ENCODE data around the gene MRPL24. TPM values are rescaled to one million over a fixed set of nuclear protein-coding genes. Genes with fewer than 3 reads are reported as not detected.
A peak's percentile ranks its signal among the peaks of the same experiment; 100 is the strongest.

MRPL24 gene
- total and polyA plus RNA-seq, 2 of the 13 experiments (the other 11 are each of a cell fraction or from before 2014, with no cell fraction given): 38.1 to 42.9 TPM

DNA sequence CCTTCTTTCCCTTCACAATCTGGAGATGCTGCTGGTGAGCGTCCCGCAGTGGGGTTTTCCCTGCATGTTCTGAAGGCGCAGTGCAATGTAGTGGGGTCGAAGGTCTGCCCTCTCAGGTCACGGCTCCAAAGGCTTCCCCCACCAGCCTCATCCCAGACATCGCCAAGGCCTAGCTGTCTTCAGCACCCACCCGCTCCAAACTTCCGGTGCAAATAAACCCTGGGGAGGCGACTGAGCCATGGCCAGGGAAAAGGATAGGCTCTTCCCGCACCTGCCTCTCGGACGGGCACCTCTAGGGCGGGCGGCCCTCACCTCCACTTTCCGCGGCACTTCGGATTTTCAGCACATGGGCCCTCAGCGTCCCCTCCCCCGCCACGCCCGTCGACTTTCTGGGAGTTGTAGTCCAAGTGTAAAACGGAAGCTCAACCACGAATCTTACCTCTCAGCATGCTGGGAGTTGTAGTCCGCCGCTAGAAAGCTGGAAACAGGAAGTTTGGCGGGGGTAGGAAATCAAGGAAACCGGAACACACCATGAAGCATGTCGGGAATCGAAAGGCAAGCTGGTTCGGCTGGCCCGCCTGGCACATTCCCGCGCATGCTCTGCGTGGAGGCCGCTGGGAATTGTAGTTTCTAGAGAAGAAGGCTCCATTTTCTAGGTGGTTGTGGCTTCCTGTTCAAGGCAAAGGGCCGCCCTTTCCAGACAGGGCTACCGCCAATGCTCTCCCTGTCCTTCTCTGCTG, at the start of gene MRPL24 (continued):
- peak; percentile 80 for TF ChIP-seq ZSCAN25 (CRISPR knock-in tag; IDR thresholded peaks at IDR 0.05)
- TF ChIP-seq, protein P1, sequence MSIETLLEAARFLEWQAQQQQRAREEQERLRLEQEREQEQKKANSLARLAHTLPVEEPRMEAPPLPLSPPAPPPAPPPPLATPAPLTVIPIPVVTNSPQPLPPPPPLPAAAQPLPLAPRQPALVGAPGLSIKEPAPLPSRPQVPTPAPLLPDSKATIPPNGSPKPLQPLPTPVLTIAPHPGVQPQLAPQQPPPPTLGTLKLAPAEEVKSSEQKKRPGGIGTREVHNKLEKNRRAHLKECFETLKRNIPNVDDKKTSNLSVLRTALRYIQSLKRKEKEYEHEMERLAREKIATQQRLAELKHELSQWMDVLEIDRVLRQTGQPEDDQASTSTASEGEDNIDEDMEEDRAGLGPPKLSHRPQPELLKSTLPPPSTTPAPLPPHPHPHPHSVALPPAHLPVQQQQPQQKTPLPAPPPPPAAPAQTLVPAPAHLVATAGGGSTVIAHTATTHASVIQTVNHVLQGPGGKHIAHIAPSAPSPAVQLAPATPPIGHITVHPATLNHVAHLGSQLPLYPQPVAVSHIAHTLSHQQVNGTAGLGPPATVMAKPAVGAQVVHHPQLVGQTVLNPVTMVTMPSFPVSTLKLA (IDR thresholded peaks at IDR 0.05): peak; percentile 85
- peak; percentile 93 for TF ChIP-seq YEATS4 (CRISPR knock-in tag; IDR thresholded peaks at IDR 0.05; ENCODE audit: borderline replicate concordance)
- TF ChIP-seq SRSF9 (IDR thresholded peaks at IDR 0.05; ENCODE audit: borderline replicate concordance, insufficient read depth, low read depth, low read length, poor library complexity, severe bottlenecking): no peak
- no peak for TF ChIP-seq RARA (CRISPR knock-in tag; IDR thresholded peaks at IDR 0.05)
- peak; percentile 100 for TF ChIP-seq CREM (IDR thresholded peaks at IDR 0.05)
- TF ChIP-seq CREM (CRISPR knock-in tag; IDR thresholded peaks at IDR 0.05): no peak
- TF ChIP-seq, protein P2, sequence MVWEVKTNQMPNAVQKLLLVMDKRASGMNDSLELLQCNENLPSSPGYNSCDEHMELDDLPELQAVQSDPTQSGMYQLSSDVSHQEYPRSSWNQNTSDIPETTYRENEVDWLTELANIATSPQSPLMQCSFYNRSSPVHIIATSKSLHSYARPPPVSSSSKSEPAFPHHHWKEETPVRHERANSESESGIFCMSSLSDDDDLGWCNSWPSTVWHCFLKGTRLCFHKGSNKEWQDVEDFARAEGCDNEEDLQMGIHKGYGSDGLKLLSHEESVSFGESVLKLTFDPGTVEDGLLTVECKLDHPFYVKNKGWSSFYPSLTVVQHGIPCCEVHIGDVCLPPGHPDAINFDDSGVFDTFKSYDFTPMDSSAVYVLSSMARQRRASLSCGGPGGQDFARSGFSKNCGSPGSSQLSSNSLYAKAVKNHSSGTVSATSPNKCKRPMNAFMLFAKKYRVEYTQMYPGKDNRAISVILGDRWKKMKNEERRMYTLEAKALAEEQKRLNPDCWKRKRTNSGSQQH (CRISPR knock-in tag; IDR thresholded peaks at IDR 0.05; ENCODE audit: low read depth): no peak
- TF ChIP-seq, protein P3, sequence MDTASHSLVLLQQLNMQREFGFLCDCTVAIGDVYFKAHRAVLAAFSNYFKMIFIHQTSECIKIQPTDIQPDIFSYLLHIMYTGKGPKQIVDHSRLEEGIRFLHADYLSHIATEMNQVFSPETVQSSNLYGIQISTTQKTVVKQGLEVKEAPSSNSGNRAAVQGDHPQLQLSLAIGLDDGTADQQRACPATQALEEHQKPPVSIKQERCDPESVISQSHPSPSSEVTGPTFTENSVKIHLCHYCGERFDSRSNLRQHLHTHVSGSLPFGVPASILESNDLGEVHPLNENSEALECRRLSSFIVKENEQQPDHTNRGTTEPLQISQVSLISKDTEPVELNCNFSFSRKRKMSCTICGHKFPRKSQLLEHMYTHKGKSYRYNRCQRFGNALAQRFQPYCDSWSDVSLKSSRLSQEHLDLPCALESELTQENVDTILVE (CRISPR knock-in tag; IDR thresholded peaks at IDR 0.05): peak; percentile 81
- 0 out of 2 replicates have a peak, but pooled peaks have one; percentile 71 for TF ChIP-seq ZNF160 (CRISPR knock-in tag; IDR thresholded peaks at IDR 0.05)
- peak; percentile 92 for TF ChIP-seq HOXA3 (CRISPR knock-in tag; IDR thresholded peaks at IDR 0.05)
- TF ChIP-seq PHF21A (CRISPR knock-in tag; IDR thresholded peaks at IDR 0.05): peak; percentile 89; the same call in 1 of the 2 replicates
- TF ChIP-seq, protein P4, sequence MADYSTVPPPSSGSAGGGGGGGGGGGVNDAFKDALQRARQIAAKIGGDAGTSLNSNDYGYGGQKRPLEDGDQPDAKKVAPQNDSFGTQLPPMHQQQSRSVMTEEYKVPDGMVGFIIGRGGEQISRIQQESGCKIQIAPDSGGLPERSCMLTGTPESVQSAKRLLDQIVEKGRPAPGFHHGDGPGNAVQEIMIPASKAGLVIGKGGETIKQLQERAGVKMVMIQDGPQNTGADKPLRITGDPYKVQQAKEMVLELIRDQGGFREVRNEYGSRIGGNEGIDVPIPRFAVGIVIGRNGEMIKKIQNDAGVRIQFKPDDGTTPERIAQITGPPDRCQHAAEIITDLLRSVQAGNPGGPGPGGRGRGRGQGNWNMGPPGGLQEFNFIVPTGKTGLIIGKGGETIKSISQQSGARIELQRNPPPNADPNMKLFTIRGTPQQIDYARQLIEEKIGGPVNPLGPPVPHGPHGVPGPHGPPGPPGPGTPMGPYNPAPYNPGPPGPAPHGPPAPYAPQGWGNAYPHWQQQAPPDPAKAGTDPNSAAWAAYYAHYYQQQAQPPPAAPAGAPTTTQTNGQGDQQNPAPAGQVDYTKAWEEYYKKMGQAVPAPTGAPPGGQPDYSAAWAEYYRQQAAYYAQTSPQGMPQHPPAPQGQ (CRISPR knock-in tag; IDR thresholded peaks at IDR 0.05; ENCODE audit: borderline replicate concordance): peak; percentile 82; the same call in 1 of the 2 replicates
- TF ChIP-seq RBFOX2 (IDR thresholded peaks at IDR 0.05; ENCODE audit: low read depth, low read length): peak; percentile 81
- TF ChIP-seq, protein P5, sequence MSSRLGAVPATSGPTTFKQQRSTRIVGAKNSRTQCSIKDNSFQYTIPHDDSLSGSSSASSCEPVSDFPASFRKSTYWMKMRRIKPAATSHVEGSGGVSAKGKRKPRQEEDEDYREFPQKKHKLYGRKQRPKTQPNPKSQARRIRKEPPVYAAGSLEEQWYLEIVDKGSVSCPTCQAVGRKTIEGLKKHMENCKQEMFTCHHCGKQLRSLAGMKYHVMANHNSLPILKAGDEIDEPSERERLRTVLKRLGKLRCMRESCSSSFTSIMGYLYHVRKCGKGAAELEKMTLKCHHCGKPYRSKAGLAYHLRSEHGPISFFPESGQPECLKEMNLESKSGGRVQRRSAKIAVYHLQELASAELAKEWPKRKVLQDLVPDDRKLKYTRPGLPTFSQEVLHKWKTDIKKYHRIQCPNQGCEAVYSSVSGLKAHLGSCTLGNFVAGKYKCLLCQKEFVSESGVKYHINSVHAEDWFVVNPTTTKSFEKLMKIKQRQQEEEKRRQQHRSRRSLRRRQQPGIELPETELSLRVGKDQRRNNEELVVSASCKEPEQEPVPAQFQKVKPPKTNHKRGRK (CRISPR knock-in tag; IDR thresholded peaks at IDR 0.05): no peak
- no peak for TF ChIP-seq ZFP36 (IDR thresholded peaks at IDR 0.05; ENCODE audit: borderline replicate concordance, low read depth, low read length, partially characterized antibody)

Measured in HepG2 (cell line).